ENCODE measurements around the gene CFAP221.

The CFAP221 gene

DNA sequence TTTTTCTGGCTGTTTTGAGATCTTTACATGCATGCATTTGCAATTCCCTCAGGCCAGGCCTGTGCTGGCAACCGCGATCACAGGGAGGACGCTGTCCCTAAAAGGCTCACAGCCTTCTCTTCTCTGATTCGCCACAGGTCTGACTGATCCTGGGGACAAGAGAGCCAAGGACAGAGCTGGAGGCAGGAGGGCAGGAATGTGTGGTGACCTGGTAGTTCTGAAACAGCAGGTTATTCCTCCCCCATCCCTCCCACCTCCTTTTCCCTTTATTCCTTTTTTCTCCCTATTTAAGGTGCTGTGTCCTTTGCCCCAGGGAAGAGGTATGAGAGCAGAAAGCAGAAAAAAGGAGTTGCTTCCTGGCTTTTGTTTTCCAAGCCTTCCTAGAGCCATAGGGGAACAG lies 156.6 kb downstream of the CFAP221 start:
- DNase-seq (ENCODE audit: low spot score) = no peak

DNA sequence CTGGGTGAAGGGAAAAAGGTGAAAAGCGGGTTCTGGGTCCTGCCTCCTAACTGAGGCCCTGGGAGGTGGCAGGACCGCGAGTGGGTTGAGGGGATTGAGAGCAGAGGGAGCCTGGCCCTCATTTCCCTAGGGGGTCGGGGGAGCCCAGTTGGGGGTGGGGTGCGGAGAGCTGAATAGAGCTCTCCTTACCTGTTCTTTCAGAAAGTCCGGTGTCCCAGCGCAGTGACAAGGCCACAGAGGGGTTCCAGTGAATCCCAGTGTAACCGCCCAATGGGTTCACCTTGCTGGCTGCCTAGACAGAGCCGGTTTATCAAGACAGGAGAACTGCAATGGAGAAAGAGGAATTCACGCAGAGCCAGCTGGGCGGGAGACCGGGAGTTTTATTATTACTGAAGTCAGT lies 157.1 kb downstream of the CFAP221 start:
- DNase-seq (ENCODE audit: low spot score) = no peak

DNA sequence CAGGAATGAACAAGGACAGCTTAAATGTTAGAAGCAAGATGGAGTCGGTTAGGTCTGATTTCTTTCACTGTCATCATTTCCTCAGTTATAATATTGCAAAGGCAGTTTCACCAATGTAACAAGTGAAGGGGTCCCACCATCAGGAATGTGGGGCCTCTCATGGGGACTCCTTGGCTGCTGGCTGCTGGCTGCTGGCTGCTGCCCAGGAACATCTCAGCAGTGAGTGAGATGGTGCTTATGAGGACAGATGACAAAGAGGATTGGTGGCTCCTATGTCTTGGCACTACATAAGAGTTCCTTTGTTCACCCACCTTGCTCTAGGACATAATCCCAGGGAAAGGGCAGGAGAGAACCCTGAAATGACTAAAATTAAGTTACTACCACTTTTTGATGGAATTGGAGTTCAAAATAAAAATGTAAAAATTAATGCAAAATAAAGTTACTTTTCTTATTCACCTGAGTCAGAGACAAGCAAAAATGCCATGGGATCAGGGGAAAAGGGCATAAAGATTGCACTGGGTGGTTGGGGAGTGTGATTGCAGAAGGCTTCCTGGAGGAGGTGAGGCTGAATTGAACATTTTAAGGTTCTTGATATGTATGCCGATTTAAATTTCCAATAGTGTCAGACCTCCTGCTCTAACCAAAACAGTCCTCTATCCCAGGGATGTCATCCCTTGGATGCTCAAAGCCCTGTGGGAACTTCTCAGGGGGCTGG lies 158.1 kb downstream of the CFAP221 start:
- no peak for DNase-seq (ENCODE audit: low spot score)

GRCh38 chr2:119702918-119703401 lies 158.7 kb downstream of the CFAP221 start:
- peak; percentile 93 for DNase-seq (ENCODE audit: low spot score)

GRCh38 chr2:119703526-119703925 lies 159.3 kb downstream of the CFAP221 start:
- DNase-seq (ENCODE audit: low spot score) = no peak

GRCh38 chr2:119704670-119705120 lies 160.4 kb downstream of the CFAP221 start:
- no peak for DNase-seq (ENCODE audit: low spot score)

DNA sequence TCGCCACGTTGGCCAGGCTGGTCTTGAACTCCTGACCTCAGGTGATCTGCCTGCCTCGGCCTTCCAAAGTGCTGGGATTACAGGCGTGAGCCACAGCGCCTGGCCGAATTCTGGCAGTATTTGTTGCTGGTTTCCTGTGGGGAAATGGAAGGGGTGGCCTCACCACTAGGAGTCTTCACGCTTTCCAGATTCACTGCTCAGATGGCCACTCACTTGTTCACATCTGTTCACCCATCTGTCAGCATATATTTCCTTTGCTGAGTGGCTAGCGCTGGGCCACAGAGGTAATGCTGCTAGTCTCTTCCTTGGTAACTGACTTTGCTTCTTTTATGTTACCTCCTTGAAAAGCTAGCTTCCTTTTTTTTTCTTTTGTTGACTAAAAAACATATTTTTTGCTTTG lies 162.0 kb downstream of the CFAP221 start:
- DNase-seq (ENCODE audit: low spot score) = no peak

Measured in AG20443 (cell line).